ENCODE data around the gene HECTD4.
A peak's percentile ranks its signal among the peaks of the same experiment; 100 is the strongest.

Gene HECTD4

GRCh38 chr12:112389228-112389627 lies 7.0 kb upstream of the HECTD4 start:
- H3K4me3 ChIP-seq (ENCODE audit: low read length, poor library complexity, severe bottlenecking): no peak overlapping the region
- H3K36me3 ChIP-seq (ENCODE audit: insufficient read depth, low read length): no peaks in the 10 kb centered on the region
- no peak overlapping the region for H3K4me2 ChIP-seq (ENCODE audit: low read depth, low read length, poor library complexity, severe bottlenecking)
- H2AFZ ChIP-seq (ENCODE audit: low read length): no peak overlapping the region
- TF ChIP-seq CTCF (conservative IDR thresholded peaks at IDR 0.05; ENCODE audit: low read length): no peak
- TF ChIP-seq EZH2phosphoT487 (IDR thresholded peaks at IDR 0.05; ENCODE audit: borderline replicate concordance): no peak
- H3K9me3 ChIP-seq (ENCODE audit: insufficient read depth, low read depth, low read length): no peaks in the 10 kb centered on the region
- no peak overlapping the region for H3K9ac ChIP-seq (ENCODE audit: low read depth, low read length, poor library complexity, severe bottlenecking)
- H3K79me2 ChIP-seq (ENCODE audit: insufficient read depth, low read length): no peaks in the 10 kb centered on the region
- no peaks in the 10 kb centered on the region for H3K9me2 ChIP-seq (replicated peaks; ENCODE audit: low read depth, low read length)
- no peaks in the 10 kb centered on the region for H3F3A ChIP-seq (ENCODE audit: low read depth)
- no peaks in the 10 kb centered on the region for H4K20me1 ChIP-seq (ENCODE audit: insufficient read depth, low read length, poor library complexity, severe bottlenecking)
- H3K4me1 ChIP-seq (ENCODE audit: insufficient read depth, low read length, poor library complexity, severe bottlenecking): no peaks in the 10 kb centered on the region
- no peaks in the 10 kb centered on the region for H3K27me3 ChIP-seq (ENCODE audit: insufficient read depth, low read length, poor library complexity, severe bottlenecking)

GRCh38 chr12:112386726-112387125 lies 4.5 kb upstream of the HECTD4 start:
- Histone ChIP-seq H4K20me1 (ENCODE audit: insufficient read depth, low read length, poor library complexity, severe bottlenecking) (no peaks in the 10 kb centered on the region), H3K79me2 (ENCODE audit: insufficient read depth, low read length) (peaks cover under 1% of the 10 kb centered on the region; the same call in 1 of the 2 replicates), H3F3A (ENCODE audit: low read depth) (no peaks in the 10 kb centered on the region), H3K9me3 (ENCODE audit: insufficient read depth, low read depth, low read length) (no peaks in the 10 kb centered on the region), H3K36me3 (ENCODE audit: insufficient read depth, low read length) (no peaks in the 10 kb centered on the region), H3K9me2 (replicated peaks; ENCODE audit: low read depth, low read length) (no peaks in the 10 kb centered on the region), H3K4me3 (ENCODE audit: low read length, poor library complexity, severe bottlenecking) (no peak overlapping the region), H3K27me3 (ENCODE audit: insufficient read depth, low read length, poor library complexity, severe bottlenecking) (no peaks in the 10 kb centered on the region), H3K4me1 (ENCODE audit: insufficient read depth, low read length, poor library complexity, severe bottlenecking) (peaks cover 6% of the 10 kb centered on the region), H3K4me2 (ENCODE audit: low read depth, low read length, poor library complexity, severe bottlenecking) (no peak overlapping the region), H2AFZ (ENCODE audit: low read length) (peak overlapping the region; percentile 62; the same call in 1 of the 2 replicates), H3K9ac (ENCODE audit: low read depth, low read length, poor library complexity, severe bottlenecking) (no peak overlapping the region)
- TF ChIP-seq CTCF (conservative IDR thresholded peaks at IDR 0.05; ENCODE audit: low read length) (no peak), EZH2phosphoT487 (IDR thresholded peaks at IDR 0.05; ENCODE audit: borderline replicate concordance) (no peak)

GRCh38 chr12:112382866-112383265 lies 635 bp upstream of the HECTD4 start:
- Histone ChIP-seq H3K4me2 (ENCODE audit: low read depth, low read length, poor library complexity, severe bottlenecking) (peak overlapping the region; percentile 84), H3K36me3 (ENCODE audit: insufficient read depth, low read length) (no peaks in the 10 kb centered on the region), H3K4me1 (ENCODE audit: insufficient read depth, low read length, poor library complexity, severe bottlenecking) (peaks cover 23% of the 10 kb centered on the region), H3K9me2 (replicated peaks; ENCODE audit: low read depth, low read length) (no peaks in the 10 kb centered on the region), H3K27me3 (ENCODE audit: insufficient read depth, low read length, poor library complexity, severe bottlenecking) (no peaks in the 10 kb centered on the region), H2AFZ (ENCODE audit: low read length) (peak overlapping the region; percentile 100), H3K9me3 (ENCODE audit: insufficient read depth, low read depth, low read length) (no peaks in the 10 kb centered on the region), H3K9ac (ENCODE audit: low read depth, low read length, poor library complexity, severe bottlenecking) (peak overlapping the region; percentile 86), H4K20me1 (ENCODE audit: insufficient read depth, low read length, poor library complexity, severe bottlenecking) (peaks cover 36% of the 10 kb centered on the region), H3K79me2 (ENCODE audit: insufficient read depth, low read length) (peaks cover 38% of the 10 kb centered on the region), H3F3A (ENCODE audit: low read depth) (no peaks in the 10 kb centered on the region), H3K4me3 (ENCODE audit: low read length, poor library complexity, severe bottlenecking) (peak overlapping the region; percentile 98)
- TF ChIP-seq EZH2phosphoT487 (IDR thresholded peaks at IDR 0.05; ENCODE audit: borderline replicate concordance) (no peak), CTCF (conservative IDR thresholded peaks at IDR 0.05; ENCODE audit: low read length) (no peak)

Data from Loucy (cell line).